Endothelial cell of umbilical vein (primary cell): ENCODE data around the gene ANKRD63. TPM values are rescaled to one million over a fixed set of nuclear protein-coding genes. Genes with fewer than 3 reads are reported as not detected.

ENCODE experiments used
- BruUV-seq: library from RNA; stranded (reverse); fragments of 400-500 nt; replicated peaks from 2 replicates; lab custom pipeline; 2021; lab: Mats Ljungman, UMichigan
- CTCF ChIA-PET: fragments of 300-600, 350-600 bp; sonication (Branson Sonifier 250); formaldehyde crosslinking; loops from one replicate; lab custom pipeline; 2021; ENCODE audit warnings: antibody characterized with exemption, inconsistent platforms; lab: Charles Lee
- POLR2A ChIA-PET: fragments of 300-600, 350-600 bp; sonication (Branson Sonifier 250); formaldehyde crosslinking; loops from one replicate; lab custom pipeline; 2021; ENCODE audit warnings: antibody characterized with exemption, inconsistent platforms; lab: Charles Lee
- DNase-seq: peaks from one replicate; pipeline ENCODE4 v3.0.0-alpha.2; 2011; ENCODE audit warnings: low read depth, low spot score
- FAIRE-seq: peaks from 2 replicates; lab custom pipeline; 2011; peaks lifted over from hg19 to GRCh38; lab: Jason Lieb, UNC
- H2AFZ ChIP-seq: 2 replicates; pipeline ENCODE4 v1.6.0; 2012; ENCODE audit warnings: low read depth, low read length, control low read depth, inconsistent platforms
- H3K27ac ChIP-seq: 2 replicates; pipeline ENCODE4 v1.5.1; 2011; ENCODE audit warnings: low read depth, mild to moderate bottlenecking, control low read depth, low read length, moderate library complexity; ENCODE audit not compliant: insufficient read depth
- H3K27me3 ChIP-seq, 2 experiments: 2 replicates each; pipeline versions ENCODE4 v1.6.0 to v1.6.1; 2011; ENCODE audit warnings: low read length in 2 of 2, mixed read lengths in 1 of 2; ENCODE audit not compliant: control insufficient read depth in 2 of 2, insufficient read depth in 2 of 2
- H3K36me3 ChIP-seq, 2 experiments: 2 replicates in 1 of 2; 3 replicates in 1 of 2; pipeline ENCODE4 v1.5.1; 2011; ENCODE audit warnings: low read length in 2 of 2, mild to moderate bottlenecking in 1 of 2, moderate library complexity in 1 of 2; ENCODE audit not compliant: control insufficient read depth in 2 of 2, insufficient read depth in 2 of 2; ENCODE audit errors: extremely low read depth in 1 of 2
- H3K4me1 ChIP-seq: 3 replicates; pipeline ENCODE4 v1.5.1; 2011; ENCODE audit warnings: mild to moderate bottlenecking, low read length; ENCODE audit not compliant: control insufficient read depth, insufficient read depth; ENCODE audit errors: extremely low read depth
- H3K4me2 ChIP-seq: 2 replicates; pipeline ENCODE4 v1.6.1; 2011; ENCODE audit warnings: low read length, control low read depth, mixed read lengths; ENCODE audit not compliant: insufficient read depth
- H3K4me3 ChIP-seq, 3 experiments: fragments of 200-600 bp in 1 of 3; sonication (generic), shearing (Covaris generic) in 1 of 3; replicated peaks in 1 of 3; 2 replicates each; pipeline ENCODE4 v1.5.1; 2011 to 2016; ENCODE audit warnings: control low read depth in 3 of 3, low read length in 3 of 3, mild to moderate bottlenecking in 2 of 3, inconsistent platforms in 1 of 3, low read depth in 1 of 3, moderate library complexity in 1 of 3; ENCODE audit not compliant: insufficient read depth in 1 of 3
- H3K79me2 ChIP-seq: 2 replicates; pipeline ENCODE4 v1.6.0; 2012; ENCODE audit warnings: low read length, inconsistent platforms; ENCODE audit not compliant: control insufficient read depth, insufficient read depth
- H3K9ac ChIP-seq: replicated peaks from 2 replicates; pipeline ENCODE3; 2011; ENCODE audit warnings: low read length, control low read depth; ENCODE audit not compliant: insufficient read depth; ENCODE audit errors: extremely low read depth
- H3K9me1 ChIP-seq: replicated peaks from 3 replicates; pipeline ENCODE4 v1.6.0; 2011; ENCODE audit warnings: mild to moderate bottlenecking, low read length; ENCODE audit not compliant: control insufficient read depth, insufficient read depth; ENCODE audit errors: extremely low read depth
- H3K9me3 ChIP-seq: replicated peaks from 2 replicates; pipeline ENCODE4 v1.5.1; 2012; ENCODE audit warnings: low read length, inconsistent platforms; ENCODE audit not compliant: control insufficient read depth, insufficient read depth
- H4K20me1 ChIP-seq: replicated peaks from 2 replicates; pipeline ENCODE3; 2011; ENCODE audit warnings: mild to moderate bottlenecking, low read length; ENCODE audit not compliant: control insufficient read depth, insufficient read depth; ENCODE audit errors: extremely low read depth
- EZH2 ChIP-seq: IDR thresholded peaks from 2 replicates; pipeline ENCODE4 v1.6.1; 2012; ENCODE audit warnings: borderline replicate concordance, low read depth, mild to moderate bottlenecking, moderate library complexity, low read length, inconsistent platforms; ENCODE audit not compliant: severe bottlenecking
- FOS ChIP-seq: IDR thresholded peaks from 2 replicates; pipeline ENCODE4 v1.6.1; 2011; ENCODE audit warnings: mild to moderate bottlenecking, low read length, moderate library complexity, borderline replicate concordance; ENCODE audit not compliant: insufficient read depth
- GATA2 ChIP-seq: IDR thresholded peaks from 2 replicates; pipeline ENCODE4 v1.7.0; 2011; ENCODE audit warnings: low read depth, mild to moderate bottlenecking, moderate library complexity, mixed read lengths, low read length; ENCODE audit not compliant: insufficient read length, insufficient read depth
- JUN ChIP-seq: IDR thresholded peaks from 2 replicates; pipeline ENCODE4 v1.6.1; 2011; ENCODE audit warnings: borderline replicate concordance, low read depth; ENCODE audit not compliant: insufficient read length, insufficient read depth
- MAX ChIP-seq: IDR thresholded peaks from 2 replicates; pipeline ENCODE4 v1.6.1; 2011; ENCODE audit not compliant: insufficient read depth, insufficient read length
- MYC ChIP-seq: IDR thresholded peaks from one replicate; pipeline ENCODE4 v1.6.1; 2011; ENCODE audit warnings: mild to moderate bottlenecking, low read depth, low read length
- POLR2A ChIP-seq: IDR thresholded peaks from 2 replicates; pipeline ENCODE4 v1.6.1; 2012; ENCODE audit warnings: low read depth, mild to moderate bottlenecking, control low read depth, low read length
- POLR2AphosphoS5 ChIP-seq: IDR thresholded peaks from 2 replicates; pipeline ENCODE4 v1.6.1; 2012; ENCODE audit warnings: low read depth, mild to moderate bottlenecking, control low read depth, low read length, moderate library complexity; ENCODE audit not compliant: insufficient read depth
- dilution Hi-C: fragments of 300-500 bp; cut with MboI; formaldehyde crosslinking; loops from one replicate; pipeline ENCODE4 v1.15.0; 2019; ENCODE audit warnings: low sequenced_read_pairs; ENCODE audit not compliant: extremely low pct_ligation_motif_present
- intact Hi-C: fragments of 100-400 bp; cut with micrococcal nuclease; formaldehyde crosslinking; loops from one replicate; pipeline ENCODE4 v1.10.0; 2022
- polyA plus RNA-seq, 4 experiments: library from polyadenylated mRNA; depleted of rRNA in 3 of 4; stranded (reverse) in 3 of 4; unstranded in 1 of 4; fragments of >200 nt; gene quantifications; 2 replicates each; pipeline versions ENCODE4 v1.2.1 to v1.2.3, GENCODE V29; 2011 to 2012; ENCODE audit warnings: missing spikeins in 1 of 4
- total RNA-seq: library from RNA; stranded (reverse); gene quantifications from 2 replicates; pipeline ENCODE4 v1.2.3, GENCODE V29; 2021
- TF ChIP-seq, protein P1 (sequence below), 2 donors: IDR thresholded peaks; 1 replicate in 1 of 2; 2 replicates in 1 of 2; pipeline ENCODE4 v1.5.1; 2011; ENCODE audit warnings: low read length in 2 of 2, mild to moderate bottlenecking in 2 of 2, moderate library complexity in 2 of 2, control low read depth in 1 of 2, inconsistent platforms in 1 of 2, low read depth in 1 of 2; ENCODE audit not compliant: insufficient read depth in 1 of 2; ENCODE audit errors: extremely low read depth in 1 of 2

The ANKRD63 gene
- total and polyA plus RNA-seq, 2 donors (not counting 3 experiments of a cell fraction or from before 2014, with no cell fraction given): not detected

DNA sequence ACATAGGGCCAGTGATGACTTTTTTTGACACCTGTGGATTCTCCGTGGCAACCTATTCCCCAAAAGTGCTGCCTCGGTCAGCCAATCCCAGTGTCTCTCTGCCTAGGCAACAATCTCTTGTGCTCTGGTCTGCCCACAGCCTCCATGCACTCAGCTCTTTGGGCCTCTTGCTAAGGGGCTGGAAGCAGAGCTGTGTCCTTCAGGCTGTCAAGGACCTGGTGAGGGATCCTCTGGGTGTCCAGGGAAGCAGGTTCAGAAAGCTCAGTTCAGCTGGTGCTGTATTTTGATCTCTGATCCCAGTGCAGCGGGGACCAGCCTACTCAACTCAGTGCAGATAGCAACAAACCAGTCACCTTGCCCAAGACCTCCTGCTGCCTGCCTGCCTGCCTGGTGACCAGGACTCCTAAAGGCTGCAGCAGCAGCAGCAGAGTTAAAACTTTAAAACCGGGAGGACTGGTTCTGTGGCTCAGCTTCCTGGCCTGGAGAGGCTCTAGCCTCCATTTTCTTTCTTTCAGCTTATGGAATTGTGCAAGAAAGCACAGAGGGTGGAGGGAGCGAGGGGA is 37.8 kb downstream of the ANKRD63 start:
- Histone ChIP-seq H3K9me1 (no peaks in the 10 kb centered on the region), H3K27me3 (peaks cover under 1 to 5% of the 10 kb centered on the region in 2 experiments), H3K79me2 (no peaks in the 10 kb centered on the region), H4K20me1 (no peaks in the 10 kb centered on the region), H3K4me2 (no peak overlapping the region), H3K9me3 (no peaks in the 10 kb centered on the region), H2AFZ (no peak overlapping the region), H3K4me3 (no peak overlapping the region), H3K4me1 (no peaks in the 10 kb centered on the region), H3K36me3 (no peaks in the 10 kb centered on the region), H3K9ac (no peak overlapping the region), H3K27ac (no peak overlapping the region)
- DNase-seq (no peak), FAIRE-seq (no peak)
- intact Hi-C loops: no loop called here
- no TSS peak for BruUV-seq
- ChIA-PET CTCF (interaction anchor here (0.7 to 1.4 kb wide), 3 partner anchors 10 to 30 kb away, joined by 3 to 8 read pairs (median 3); no protein-coding TSS in a partner anchor), POLR2A (no interaction called here)
- dilution Hi-C loops: no loop called here
- TF ChIP-seq POLR2A: no peak
- no peak for TF ChIP-seq FOS
- TF ChIP-seq, protein P1, sequence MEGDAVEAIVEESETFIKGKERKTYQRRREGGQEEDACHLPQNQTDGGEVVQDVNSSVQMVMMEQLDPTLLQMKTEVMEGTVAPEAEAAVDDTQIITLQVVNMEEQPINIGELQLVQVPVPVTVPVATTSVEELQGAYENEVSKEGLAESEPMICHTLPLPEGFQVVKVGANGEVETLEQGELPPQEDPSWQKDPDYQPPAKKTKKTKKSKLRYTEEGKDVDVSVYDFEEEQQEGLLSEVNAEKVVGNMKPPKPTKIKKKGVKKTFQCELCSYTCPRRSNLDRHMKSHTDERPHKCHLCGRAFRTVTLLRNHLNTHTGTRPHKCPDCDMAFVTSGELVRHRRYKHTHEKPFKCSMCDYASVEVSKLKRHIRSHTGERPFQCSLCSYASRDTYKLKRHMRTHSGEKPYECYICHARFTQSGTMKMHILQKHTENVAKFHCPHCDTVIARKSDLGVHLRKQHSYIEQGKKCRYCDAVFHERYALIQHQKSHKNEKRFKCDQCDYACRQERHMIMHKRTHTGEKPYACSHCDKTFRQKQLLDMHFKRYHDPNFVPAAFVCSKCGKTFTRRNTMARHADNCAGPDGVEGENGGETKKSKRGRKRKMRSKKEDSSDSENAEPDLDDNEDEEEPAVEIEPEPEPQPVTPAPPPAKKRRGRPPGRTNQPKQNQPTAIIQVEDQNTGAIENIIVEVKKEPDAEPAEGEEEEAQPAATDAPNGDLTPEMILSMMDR (IDR thresholded peaks at IDR 0.05; ENCODE audit: extremely low read depth in 1 of 2, insufficient read depth in 1 of 2, low read depth in 1 of 2, low read length in 2 of 2): no peak
- TF ChIP-seq MYC: no peak
- TF ChIP-seq POLR2AphosphoS5: no peak
- no peak for TF ChIP-seq JUN
- no peak for TF ChIP-seq MAX
- TF ChIP-seq EZH2: no peak
- no peak for TF ChIP-seq GATA2
